GM12878 (cell line): ENCODE measurements around the gene ST13. TPM values are rescaled to one million over a fixed set of nuclear protein-coding genes. Genes with fewer than 3 reads are reported as not detected.

ENCODE experiments used
- ATAC-seq: fragments of 200-7000 bp; cut with Tn5 transposase; 3 replicates; pipeline ENCODE4 v1.9.1; 2020; ENCODE audit warnings: mild to moderate bottlenecking, moderate library complexity
- BruUV-seq: library from RNA; stranded (reverse); fragments of 400-500 nt; replicated peaks from 2 replicates; lab custom pipeline; 2021; lab: Mats Ljungman, UMichigan
- CTCF ChIA-PET: fragments of 300-600 bp; sonication (Branson Sonifier 250); formaldehyde crosslinking; extraction: SDS; loops from one replicate; lab custom pipeline; 2021; ENCODE audit warnings: inconsistent platforms; lab: Yijun Ruan, JAX
- POLR2A ChIA-PET: fragments of 350-600 bp; formaldehyde crosslinking; extraction: SDS; loops from one replicate; lab custom pipeline; 2021; ENCODE audit warnings: inconsistent platforms; lab: Charles Lee
- RAD21 ChIA-PET: fragments of 300-600 bp; sonication (Branson Sonifier 250); formaldehyde crosslinking; loops from one replicate; lab custom pipeline; 2023; ENCODE audit warnings: antibody characterized with exemption; ENCODE audit not compliant: unreplicated experiment; lab: Charles Lee
- SMC1A ChIA-PET: fragments of 300-600 bp; sonication (Branson Sonifier 250); formaldehyde crosslinking; loops from one replicate; lab custom pipeline; 2023; ENCODE audit not compliant: unreplicated experiment, uncharacterized antibody; lab: Charles Lee
- DNase-seq: peaks from one replicate; pipeline ENCODE4 v3.0.0-alpha.2; 2011; ENCODE audit warnings: low read depth, low spot score
- FAIRE-seq: peaks from 3 replicates; lab custom pipeline; 2011; peaks lifted over from hg19 to GRCh38; lab: Jason Lieb, UNC
- H2AFZ ChIP-seq: 2 replicates; pipeline ENCODE4 v1.6.0; 2011; ENCODE audit warnings: low read depth, low read length, control low read depth; ENCODE audit not compliant: control insufficient read depth
- H3K27ac ChIP-seq: 2 replicates; pipeline ENCODE4 v1.5.1; 2011; ENCODE audit warnings: control low read depth; ENCODE audit not compliant: control insufficient read depth, insufficient read depth
- H3K27me3 ChIP-seq, 2 experiments: replicated peaks in 1 of 2; 2 replicates each; pipeline versions ENCODE4 v1.6.0 to v1.6.1; 2011; ENCODE audit warnings: low read length in 1 of 2; ENCODE audit not compliant: control insufficient read depth in 2 of 2, insufficient read depth in 2 of 2
- H3K36me3 ChIP-seq, 2 experiments: 2 replicates each; pipeline ENCODE4 v1.5.1; 2011; ENCODE audit warnings: low read length in 1 of 2; ENCODE audit not compliant: control insufficient read depth in 2 of 2, insufficient read depth in 2 of 2
- H3K4me1 ChIP-seq: 2 replicates; pipeline ENCODE4 v1.6.1; 2011; ENCODE audit warnings: mild to moderate bottlenecking, low read length, moderate library complexity, mixed read lengths; ENCODE audit not compliant: control insufficient read depth, insufficient read depth
- H3K4me2 ChIP-seq: 2 replicates; pipeline ENCODE4 v1.6.0; 2011; ENCODE audit warnings: control low read depth; ENCODE audit not compliant: control insufficient read depth, insufficient read depth
- H3K4me3 ChIP-seq: fragments of 200-600 bp; sonication (generic); 2 replicates; pipeline ENCODE4 v1.5.1; 2016
- H3K79me2 ChIP-seq: 2 replicates; pipeline ENCODE4 v1.6.0; 2011; ENCODE audit warnings: low read length; ENCODE audit not compliant: control insufficient read depth, insufficient read depth
- H3K9ac ChIP-seq: 2 replicates; pipeline ENCODE4 v1.8.0; 2011; ENCODE audit warnings: low read length, control low read depth, mixed read lengths; ENCODE audit not compliant: control insufficient read depth, insufficient read depth
- H3K9me3 ChIP-seq: replicated peaks from 3 replicates; pipeline ENCODE4 v1.5.1; 2011; ENCODE audit warnings: mild to moderate bottlenecking, low read length; ENCODE audit not compliant: control insufficient read depth, insufficient read depth
- H4K20me1 ChIP-seq: 2 replicates; pipeline ENCODE4 v1.6.0; 2011; ENCODE audit not compliant: control insufficient read depth, insufficient read depth
- HCFC1 ChIP-seq: fragments of 150-350 bp; IDR thresholded peaks from 2 replicates; pipeline ENCODE4 v1.6.1; 2014; ENCODE audit warnings: low read length
- MEF2B ChIP-seq: fragments of 450-650 bp; IDR thresholded peaks from 2 replicates; pipeline ENCODE4 v1.6.1; 2018; ENCODE audit warnings: mild to moderate bottlenecking, moderate library complexity; ENCODE audit not compliant: partially characterized antibody, poor library complexity, severe bottlenecking
- POLR2A ChIP-seq: IDR thresholded peaks from 2 replicates; pipeline ENCODE4 v1.6.1; 2011; ENCODE audit warnings: low read depth, mild to moderate bottlenecking, low read length
- PRDM15 ChIP-seq: fragments of 450-650 bp; formaldehyde crosslinking; IDR thresholded peaks from 2 replicates; pipeline ENCODE4 v1.4.0; 2020; ENCODE audit warnings: mild to moderate bottlenecking, moderate library complexity
- SMAD1 ChIP-seq: fragments of 450-650 bp; IDR thresholded peaks from 2 replicates; pipeline ENCODE4 v1.6.1; 2018; ENCODE audit warnings: mild to moderate bottlenecking, low read depth; ENCODE audit not compliant: partially characterized antibody
- SMAD5 ChIP-seq: IDR thresholded peaks from 2 replicates; pipeline ENCODE4 v1.6.1; 2016; ENCODE audit warnings: antibody characterized with exemption, low read depth
- WGBS: methylation state at CpG from one replicate; pipeline ENCODE4 v1.1.6; 2016; ENCODE audit warnings: low lambda C conversion rate; ENCODE audit not compliant: insufficient replicate concordance, insufficient coverage; ENCODE audit errors: missing lambda C conversion rate; 5-methylcytosine and 5-hydroxymethylcytosine counted together
- in situ Hi-C: fragments of 300-500 bp; cut with MboI; formaldehyde crosslinking; loops from 9 replicates; pipeline ENCODE4 v1.14.3; 2018; ENCODE audit warnings: mixed read lengths
- intact Hi-C: fragments of 100-400 bp; cut with micrococcal nuclease; formaldehyde crosslinking; loops from one replicate; pipeline ENCODE4 v1.14.2; 2022; ENCODE audit not compliant: unreplicated experiment
- polyA plus RNA-seq, 11 experiments: library from polyadenylated mRNA; depleted of rRNA in 4 of 11; unstranded in 6 of 11; stranded (reverse) in 5 of 11; fragments of >200 nt; fragmentation: Nextera tagmentation in 4 of 11; fragmentation: Illumina TruSeq in 1 of 11; extraction: Ambion mirVana in 4 of 11; extraction: Trizol in 1 of 11; gene quantifications; 1 replicate in 1 of 11; 2 replicates in 10 of 11; pipeline versions ENCODE4 v1.2.1 to v1.2.3, GENCODE V29; 2011 to 2016; ENCODE audit warnings: inconsistent platforms in 2 of 11, missing spikeins in 2 of 11, low read depth in 1 of 11
- total RNA-seq, 4 experiments: library from RNA; depleted of rRNA in 3 of 4; stranded (reverse); fragments of >200 nt in 3 of 4; fragmentation: Illumina TruSeq in 1 of 4; extraction: Trizol in 1 of 4; gene quantifications; 2 replicates each; pipeline versions ENCODE4 v1.2.1 to v1.2.3, GENCODE V29; 2013 to 2021

The ST13 gene
- total and polyA plus RNA-seq, 10 of the 15 experiments (the other 5 are each of a cell fraction or from before 2014, with no cell fraction given), result 52.5 to 286 (median 181) TPM

GRCh38 chr22:40806711-40807110 is 49.7 kb downstream of the ST13 start:
- Histone ChIP-seq H3K9ac (no peak overlapping the region), H3K9me3 (no peaks in the 10 kb centered on the region; the same call in 2 of the 3 replicates), H3K4me3 (no peak overlapping the region), H4K20me1 (no peaks in the 10 kb centered on the region), H3K4me1 (peaks cover 4% of the 10 kb centered on the region; the same call in 1 of the 2 replicates), H2AFZ (no peak overlapping the region), H3K36me3 (peaks cover 2 to 11% of the 10 kb centered on the region in 2 experiments; a peak in 2 of 4 replicates), H3K4me2 (no peak overlapping the region), H3K27me3 (no peaks in the 10 kb centered on the region), H3K27ac (no peak overlapping the region), H3K79me2 (peaks cover 58% of the 10 kb centered on the region)
- intact Hi-C loops (no loop called here), in situ Hi-C loops (no loop called here)
- ChIA-PET SMC1A (interaction anchor here (0.6 to 1.2 kb wide), 3 partner anchors 27 to 116 kb away, joined by 3 read pairs; no protein-coding TSS in a partner anchor), POLR2A (interaction anchor here (1.1 kb wide), 1 partner anchor 9 kb away, joined by 3 read pairs; no protein-coding TSS in a partner anchor), CTCF (interaction anchor here (1.2 kb wide), 1 partner anchor 122 kb away, joined by 3 read pairs; no protein-coding TSS in a partner anchor), RAD21 (no interaction called here)
- TF ChIP-seq HCFC1 (no peak), PRDM15 (no peak), POLR2A (no peak), MEF2B (no peak), SMAD5 (no peak), SMAD1 (no peak)
- no peak for FAIRE-seq
- BruUV-seq, result no TSS peak
- ATAC-seq, result no peak
- DNase-seq, result no peak
- WGBS, result 95% methylated on average over 3 of the region's 3 CpGs
